Esophagus squamous epithelium (tissue), 4 donors: ENCODE data around the gene NECTIN1.

Experiments used
- POLR2A ChIP-seq, 4 donors: fragments of 450-650 bp; IDR thresholded peaks; one replicate each; pipeline ENCODE4 v1.6.1; 2017; ENCODE audit warnings: antibody characterized with exemption in 4 of 4, mild to moderate bottlenecking in 4 of 4, moderate library complexity in 3 of 4
- TF ChIP-seq, protein P1 (sequence below), 6 experiments: fragments of 450-650 bp in 4 of 6; fragments of 200-600 bp in 2 of 6; sonication (generic) in 2 of 6; IDR thresholded peaks; one replicate each; pipeline ENCODE4 v1.5.1; 2016 to 2019; ENCODE audit warnings: antibody characterized with exemption in 6 of 6, mild to moderate bottlenecking in 4 of 6, moderate library complexity in 4 of 6

- TF ChIP-seq, protein P1, sequence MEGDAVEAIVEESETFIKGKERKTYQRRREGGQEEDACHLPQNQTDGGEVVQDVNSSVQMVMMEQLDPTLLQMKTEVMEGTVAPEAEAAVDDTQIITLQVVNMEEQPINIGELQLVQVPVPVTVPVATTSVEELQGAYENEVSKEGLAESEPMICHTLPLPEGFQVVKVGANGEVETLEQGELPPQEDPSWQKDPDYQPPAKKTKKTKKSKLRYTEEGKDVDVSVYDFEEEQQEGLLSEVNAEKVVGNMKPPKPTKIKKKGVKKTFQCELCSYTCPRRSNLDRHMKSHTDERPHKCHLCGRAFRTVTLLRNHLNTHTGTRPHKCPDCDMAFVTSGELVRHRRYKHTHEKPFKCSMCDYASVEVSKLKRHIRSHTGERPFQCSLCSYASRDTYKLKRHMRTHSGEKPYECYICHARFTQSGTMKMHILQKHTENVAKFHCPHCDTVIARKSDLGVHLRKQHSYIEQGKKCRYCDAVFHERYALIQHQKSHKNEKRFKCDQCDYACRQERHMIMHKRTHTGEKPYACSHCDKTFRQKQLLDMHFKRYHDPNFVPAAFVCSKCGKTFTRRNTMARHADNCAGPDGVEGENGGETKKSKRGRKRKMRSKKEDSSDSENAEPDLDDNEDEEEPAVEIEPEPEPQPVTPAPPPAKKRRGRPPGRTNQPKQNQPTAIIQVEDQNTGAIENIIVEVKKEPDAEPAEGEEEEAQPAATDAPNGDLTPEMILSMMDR (IDR thresholded peaks at IDR 0.05) = no peak
- TF ChIP-seq POLR2A (IDR thresholded peaks at IDR 0.05) = no peak
Observed at GRCh38 chr11:119713359-119714040, 15.5 kb downstream of the NECTIN1 start.
